Neural progenitor cell (in vitro differentiated cells): ENCODE results near the gene MRGPRX2.

Source experiments
- CTCF ChIP-seq: fragments of 200-600 bp; sonication (generic); IDR thresholded peaks from 2 replicates; pipeline ENCODE4 v1.5.1; 2017; ENCODE audit warnings: antibody characterized with exemption, mild to moderate bottlenecking
- EZH2 ChIP-seq: fragments of 200-600 bp; sonication (generic); IDR thresholded peaks from 2 replicates; pipeline ENCODE4 v1.6.1; 2017; ENCODE audit warnings: antibody characterized with exemption, mild to moderate bottlenecking, moderate library complexity

- TF ChIP-seq CTCF (no peak), EZH2 (no peak)
Observed at GRCh38 chr11:19075636-19076035, 15.1 kb upstream of the MRGPRX2 start.
